AML-193 (cell line): ENCODE measurements around the gene DNAJC3.
A peak's percentile ranks its signal among the peaks of the same experiment; 100 is the strongest.
"Not testable (repeated sequence)": the region's sequence is repeated elsewhere in the genome, so short reads cannot be mapped to it uniquely, and the experiment has no call there.

Experiments
- DNase-seq, 2 experiments: peaks; one replicate each; lab custom pipeline; 2025; lab: John Stamatoyannopoulos, UW

DNAJC3 gene

DNA sequence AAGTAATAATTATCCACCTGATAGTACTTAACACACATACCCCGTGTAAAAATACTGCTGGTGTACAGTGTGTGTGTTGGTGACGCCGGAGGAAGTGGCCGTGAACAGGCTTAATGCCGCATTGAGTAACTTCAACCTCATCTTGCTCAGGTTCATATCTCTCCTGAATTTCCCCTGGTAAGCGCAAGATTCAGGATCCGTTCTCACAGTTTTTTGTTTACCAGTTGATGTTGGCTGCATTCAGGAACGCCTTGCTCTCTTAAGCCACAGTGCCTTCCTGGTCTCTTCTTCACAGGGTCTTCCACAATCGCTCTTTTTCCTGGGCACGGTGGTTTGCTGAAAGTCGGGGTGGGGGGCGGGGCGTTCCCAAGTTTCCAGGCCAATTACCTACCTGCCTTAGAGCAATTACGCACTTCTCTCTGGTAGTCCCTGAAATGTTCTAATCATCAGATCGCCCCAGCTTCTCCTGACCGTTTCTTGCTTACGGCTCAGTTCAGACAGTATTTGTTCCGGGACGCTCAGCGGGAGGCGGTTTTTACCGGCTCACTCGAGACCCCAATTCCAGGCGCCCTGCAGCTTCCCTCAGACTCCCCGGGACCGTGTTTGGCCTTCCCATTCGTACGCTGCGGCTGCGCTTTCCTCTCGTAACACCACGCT, 706 bp upstream of the DNAJC3 start:
- peak; percentile 73 to 78 for DNase-seq

DNA sequence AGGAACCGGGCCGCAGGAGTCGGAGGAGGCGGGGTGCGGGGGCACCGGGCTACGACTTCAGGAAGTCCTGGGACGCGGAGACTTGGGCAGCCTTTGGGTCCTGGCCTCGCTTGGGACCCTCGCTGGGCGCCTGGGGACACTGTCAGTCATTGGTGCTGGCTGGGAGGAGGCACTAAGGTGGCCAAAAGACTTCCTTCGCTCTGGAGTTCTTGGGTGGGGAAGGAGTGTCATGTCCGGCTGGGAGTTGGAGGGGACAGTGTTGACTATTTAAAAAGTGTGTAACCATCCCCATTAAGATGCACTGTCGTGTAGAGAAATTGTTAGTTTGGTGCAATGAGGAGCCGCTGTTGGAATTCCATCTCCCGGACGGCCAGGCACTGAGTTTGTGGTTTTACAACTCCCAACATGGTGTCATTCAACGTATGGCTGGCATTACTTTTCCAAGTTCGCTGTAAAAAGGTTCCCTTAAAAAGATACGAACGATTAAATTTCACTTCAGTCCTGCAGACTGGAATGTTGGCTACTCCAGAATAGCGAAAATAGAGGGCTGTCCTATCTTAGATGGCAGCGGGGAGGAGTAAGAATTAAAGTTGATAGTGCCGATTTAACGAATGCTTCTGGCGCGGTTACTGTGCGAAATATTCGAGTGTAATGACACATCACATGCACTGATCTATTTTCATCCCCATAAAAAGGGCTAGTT, 776 bp downstream of the DNAJC3 start:
- peak in 1 of 2 experiments; percentile 27 for DNase-seq

GRCh38 chr13:95678967-95679366, 2.0 kb downstream of the DNAJC3 start:
- no peak for DNase-seq

DNA sequence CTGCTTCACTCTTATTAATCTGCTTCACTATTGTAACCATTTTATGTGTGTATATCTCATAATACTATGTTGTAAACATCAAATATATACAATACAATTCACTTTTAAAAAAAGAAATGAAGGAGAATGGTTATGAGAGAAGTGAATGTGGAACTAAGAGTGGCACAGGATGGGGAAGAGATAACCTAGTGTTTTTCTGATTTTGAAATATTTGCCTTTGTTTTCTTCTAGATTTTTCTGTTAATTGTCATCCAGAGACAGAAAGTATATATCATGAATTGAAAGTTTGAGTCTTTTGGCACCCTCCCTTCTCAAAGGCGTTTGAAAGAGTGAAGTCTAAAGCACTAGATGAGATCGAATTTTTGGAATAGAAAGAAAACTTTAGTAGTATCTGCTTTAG, 2.8 kb downstream of the DNAJC3 start:
- peak; percentile 50 to 56 for DNase-seq

- no peak for DNase-seq
Observed at GRCh38 chr13:95684418-95684817, 7.5 kb downstream of the DNAJC3 start.

DNA sequence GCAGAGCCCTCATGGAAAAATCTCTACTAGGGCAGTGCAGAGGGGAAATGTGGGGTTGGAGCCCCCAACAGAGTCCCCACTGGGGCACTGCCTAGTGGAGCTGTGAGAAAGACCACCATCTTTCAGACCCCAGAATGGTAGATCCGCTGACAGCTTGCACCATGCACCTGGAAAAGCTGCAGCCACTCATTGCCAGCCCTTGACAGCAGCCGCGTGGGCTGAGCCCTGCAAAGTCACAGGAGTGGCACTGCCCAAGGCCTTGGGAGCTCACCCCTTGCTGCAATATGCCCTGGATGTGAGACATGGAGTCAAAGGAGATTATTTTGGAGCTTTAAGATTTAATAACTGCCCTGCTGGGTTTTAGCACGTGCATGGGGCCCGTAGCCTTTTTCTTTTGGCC, 8.0 kb downstream of the DNAJC3 start:
- not testable (repeated sequence) for DNase-seq

- DNase-seq = no peak
Observed at GRCh38 chr13:95689582-95689926, 12.6 kb downstream of the DNAJC3 start.

- not testable (repeated sequence) for DNase-seq
Observed at GRCh38 chr13:95690986-95691385, 14.0 kb downstream of the DNAJC3 start.

- DNase-seq = peak in 1 of 2 experiments; percentile 30
Observed at GRCh38 chr13:95697052-95697680, 20.2 kb downstream of the DNAJC3 start.

GRCh38 chr13:95698047-95698749, 21.3 kb downstream of the DNAJC3 start:
- DNase-seq = no peak

DNA sequence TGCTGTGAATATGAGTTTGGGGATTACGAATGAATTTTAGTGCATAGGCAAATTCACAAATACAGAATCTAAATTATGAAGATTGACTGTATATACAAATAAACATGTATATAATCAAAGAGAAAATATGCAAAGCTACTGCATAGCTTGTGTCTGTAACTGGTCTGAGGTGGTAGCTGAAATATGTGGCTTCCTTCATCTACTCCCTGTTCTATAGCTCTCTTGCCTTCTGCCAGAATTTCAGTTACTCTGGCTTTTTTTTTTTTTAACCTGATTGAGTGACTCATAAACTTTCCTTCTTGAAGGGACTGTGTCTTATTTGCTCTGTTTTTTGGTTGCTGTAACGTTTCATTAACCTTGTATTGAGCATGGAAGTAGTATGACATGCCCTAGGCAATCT, 26.6 kb downstream of the DNAJC3 start:
- DNase-seq = peak; percentile 24 to 31

DNA sequence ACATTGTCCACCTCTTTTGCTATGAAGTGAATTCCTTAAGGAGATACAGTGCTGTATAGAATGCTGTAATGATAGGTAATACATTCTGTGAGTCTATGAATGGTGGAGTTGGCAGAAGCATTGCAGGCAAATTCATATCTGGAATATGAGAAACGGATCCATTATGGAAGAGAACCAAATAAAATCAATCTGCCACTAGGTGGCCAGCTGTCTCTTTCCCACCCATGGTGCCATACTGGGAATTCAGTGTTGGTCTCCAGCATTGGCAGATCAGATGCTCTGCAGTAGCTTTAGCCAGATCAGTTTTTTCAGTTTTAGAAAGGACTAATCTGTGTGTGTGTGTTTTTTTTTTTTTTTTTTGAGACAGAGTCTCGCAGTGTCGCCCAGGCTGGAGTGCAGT, 27.6 kb downstream of the DNAJC3 start:
- DNase-seq = no peak

- DNase-seq = no peak
Observed at GRCh38 chr13:95706356-95706755, 29.4 kb downstream of the DNAJC3 start.

GRCh38 chr13:95707035-95707434, 30.1 kb downstream of the DNAJC3 start:
- no peak for DNase-seq

- peak; percentile 77 to 83 for DNase-seq
Observed at GRCh38 chr13:95707442-95708390, 30.8 kb downstream of the DNAJC3 start.

DNA sequence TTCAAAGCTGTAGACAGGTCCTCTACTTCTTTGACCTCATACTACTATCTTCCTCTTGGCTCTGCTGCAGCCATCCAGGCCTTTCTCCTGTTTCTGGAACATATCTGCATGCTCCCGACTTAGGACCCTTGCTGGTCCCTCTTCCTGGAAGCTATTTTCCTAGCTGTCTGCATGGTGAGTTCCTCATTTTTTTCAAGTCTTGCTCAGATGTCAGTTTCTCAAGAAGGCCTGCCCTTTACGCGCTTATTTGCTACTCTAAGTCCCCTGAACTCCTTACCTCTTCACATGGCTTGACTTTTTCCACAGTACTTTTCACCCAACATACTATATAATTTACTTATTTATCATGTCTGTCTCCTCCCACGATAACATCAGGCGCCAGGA, 31.4 kb downstream of the DNAJC3 start:
- no peak for DNase-seq

DNA sequence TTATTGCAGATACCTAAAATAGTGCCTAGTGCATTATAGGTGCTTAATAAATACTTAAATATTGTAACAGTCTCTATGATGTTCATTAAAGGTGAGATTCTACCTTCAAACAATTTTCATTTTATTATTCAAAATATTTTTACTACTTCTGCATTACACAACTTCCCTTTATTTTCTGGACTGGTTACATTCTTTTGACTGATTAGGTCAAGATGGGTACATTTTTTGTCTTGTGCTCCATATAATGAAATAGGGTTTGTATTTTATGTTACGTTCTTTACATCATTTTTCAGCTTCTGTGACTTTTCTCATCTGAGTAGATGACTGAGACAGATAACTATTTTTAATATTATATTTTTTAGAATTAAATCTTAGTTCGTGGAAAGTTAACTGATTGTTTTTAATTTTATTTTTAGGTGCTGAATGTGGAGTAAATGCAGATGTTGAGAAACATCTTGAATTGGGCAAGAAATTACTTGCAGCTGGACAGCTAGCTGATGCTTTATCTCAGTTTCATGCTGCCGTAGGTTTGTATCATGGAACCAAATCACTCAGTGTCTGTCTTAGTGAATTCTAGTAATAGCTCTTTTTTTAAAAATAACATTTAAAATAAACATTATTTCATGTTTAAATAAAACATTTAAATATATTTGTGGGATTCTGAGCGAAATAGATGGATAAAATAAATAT, 32.0 kb downstream of the DNAJC3 start:
- peak; percentile 44 to 51 for DNase-seq

DNA sequence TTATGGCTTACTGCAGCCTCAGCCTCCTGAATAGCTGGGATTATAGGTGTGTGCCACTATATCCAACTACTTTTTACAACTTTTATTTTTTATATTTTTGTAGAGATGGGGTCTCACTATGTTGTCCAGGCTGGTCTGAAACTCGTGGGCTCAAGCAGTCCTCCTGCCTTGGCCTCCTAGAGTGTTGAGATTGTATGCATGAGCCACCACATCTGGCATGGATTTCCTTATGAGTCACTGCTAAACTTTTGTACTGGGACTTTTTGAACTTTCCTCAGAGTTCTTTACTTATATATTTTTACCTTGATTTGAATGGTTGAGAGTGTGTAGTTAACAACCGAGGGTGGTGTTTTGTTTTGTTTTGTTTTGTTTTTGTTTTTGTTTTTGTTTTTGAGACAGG, 33.4 kb downstream of the DNAJC3 start:
- no peak for DNase-seq

- DNase-seq = not testable (repeated sequence)
Observed at GRCh38 chr13:95712846-95713245, 35.9 kb downstream of the DNAJC3 start.

GRCh38 chr13:95713651-95714050, 36.7 kb downstream of the DNAJC3 start:
- DNase-seq = no peak
